ENCODE data around the gene WFDC2. TPM values are rescaled to one million over a fixed set of nuclear protein-coding genes. Genes with fewer than 3 reads are reported as not detected.

WFDC2 gene
- total RNA-seq, 4 donors from 2014 or later = not detected

DNA sequence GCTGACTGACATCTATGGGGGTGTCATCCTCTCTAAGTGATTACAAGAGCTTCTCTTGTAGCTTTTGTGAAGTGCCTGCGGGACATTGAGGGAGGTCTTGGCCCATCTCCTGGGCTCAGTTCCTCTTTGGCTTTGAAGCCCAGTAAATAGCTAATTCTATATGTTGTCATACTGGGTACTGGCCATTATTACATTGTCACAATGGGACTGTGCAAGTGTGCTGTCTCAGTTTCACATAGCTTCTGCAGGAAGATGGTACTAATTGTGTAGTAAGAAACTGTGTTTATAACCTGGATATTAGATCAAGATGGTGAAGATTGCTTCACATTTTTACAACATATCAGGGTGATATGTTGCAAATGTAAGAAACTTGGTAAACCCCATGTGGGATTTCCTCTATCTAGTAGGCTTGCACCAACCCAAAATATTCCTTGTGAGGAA is 26.0 kb downstream of the WFDC2 start:
- H3K4me3 ChIP-seq = no peak overlapping the region
- H3K27me3 ChIP-seq = peaks cover 0 to 2% (median 0%) of the 10 kb centered on the region in 3 donors
- H3K9me3 ChIP-seq = no peaks in the 10 kb centered on the region
- H3K36me3 ChIP-seq = no peaks in the 10 kb centered on the region
- TF ChIP-seq POLR2A (IDR thresholded peaks at IDR 0.05) = no peak
- TF ChIP-seq CTCF (IDR thresholded peaks at IDR 0.05 in 4 of 5, conservative IDR thresholded peaks at IDR 0.05 in 1 of 5) = no peak
- ATAC-seq (no peak), DNase-seq (no peak)
- H3K4me1 ChIP-seq = no peaks in the 10 kb centered on the region
- in situ Hi-C loops (cut with MboI; ENCODE audit: low sequenced_read_pairs in 4 of 4) = no loop called here
- intact Hi-C loops (cut with DNase I; ENCODE audit: low total_unique reads) = no loop called here
- H3K27ac ChIP-seq = no peak overlapping the region

DNA sequence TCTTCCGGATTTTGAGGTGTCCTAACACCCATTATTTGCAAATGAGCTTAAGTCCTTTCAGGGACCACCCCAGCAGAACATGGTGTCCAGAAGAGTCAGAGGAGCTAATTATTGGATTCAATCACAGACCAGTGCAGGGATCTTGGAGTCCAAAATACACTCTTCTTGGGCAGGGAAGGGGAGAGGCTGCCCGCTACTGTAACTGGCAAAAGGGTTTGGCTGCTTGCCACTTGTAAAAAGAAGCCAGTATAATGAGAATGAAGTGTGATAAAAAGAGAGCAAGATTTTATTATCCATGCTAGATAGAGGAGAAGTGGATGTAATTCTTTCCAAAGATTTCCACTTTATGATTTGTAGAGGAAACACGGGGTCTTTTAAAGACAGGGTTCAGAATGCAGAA is 26.6 kb downstream of the WFDC2 start:
- TF ChIP-seq POLR2A (IDR thresholded peaks at IDR 0.05) (no peak), CTCF (IDR thresholded peaks at IDR 0.05 in 4 of 5, conservative IDR thresholded peaks at IDR 0.05 in 1 of 5) (no peak)
- Histone ChIP-seq H3K4me1 (no peaks in the 10 kb centered on the region), H3K27ac (no peak overlapping the region), H3K36me3 (no peaks in the 10 kb centered on the region), H3K9me3 (no peaks in the 10 kb centered on the region), H3K4me3 (no peak overlapping the region), H3K27me3 (peaks cover 0 to 2% (median 0%) of the 10 kb centered on the region in 3 donors)
- in situ Hi-C loops (cut with MboI; ENCODE audit: low sequenced_read_pairs in 4 of 4) = no loop called here
- DNase-seq (no peak), ATAC-seq (no peak)
- intact Hi-C loops (cut with DNase I; ENCODE audit: low total_unique reads) = no loop called here

GRCh38 chr20:45497971-45498494 is 28.5 kb downstream of the WFDC2 start:
- no peaks in the 10 kb centered on the region for H3K9me3 ChIP-seq
- H3K36me3 ChIP-seq = no peaks in the 10 kb centered on the region
- in situ Hi-C loops (cut with MboI; ENCODE audit: low sequenced_read_pairs in 4 of 4) = no loop called here
- TF ChIP-seq CTCF (IDR thresholded peaks at IDR 0.05 in 4 of 5, conservative IDR thresholded peaks at IDR 0.05 in 1 of 5) = no peak
- TF ChIP-seq POLR2A (IDR thresholded peaks at IDR 0.05) = no peak
- DNase-seq = no peak
- H3K27me3 ChIP-seq = peaks cover 0 to 2% (median 0%) of the 10 kb centered on the region in 3 donors
- H3K4me1 ChIP-seq = no peaks in the 10 kb centered on the region
- ATAC-seq = no peak
- no peak overlapping the region for H3K4me3 ChIP-seq
- H3K27ac ChIP-seq = no peak overlapping the region
- intact Hi-C loops (cut with DNase I; ENCODE audit: low total_unique reads) = no loop called here

GRCh38 chr20:45500022-45500421 is 30.5 kb downstream of the WFDC2 start:
- no peaks in the 10 kb centered on the region for H3K4me1 ChIP-seq
- no peak overlapping the region for H3K27ac ChIP-seq
- no peaks in the 10 kb centered on the region for H3K9me3 ChIP-seq
- TF ChIP-seq POLR2A (IDR thresholded peaks at IDR 0.05) = no peak
- TF ChIP-seq CTCF (IDR thresholded peaks at IDR 0.05 in 4 of 5, conservative IDR thresholded peaks at IDR 0.05 in 1 of 5) = no peak
- DNase-seq (no peak), ATAC-seq (no peak)
- intact Hi-C loops (cut with DNase I; ENCODE audit: low total_unique reads) (no loop called here), in situ Hi-C loops (cut with MboI; ENCODE audit: low sequenced_read_pairs in 4 of 4) (loop anchor here in 1 of 4 donors (25.0 kb wide), 1 partner anchor 962 kb away; no protein-coding TSS in a partner anchor)
- peaks cover 0 to 2% (median 0%) of the 10 kb centered on the region in 3 donors for H3K27me3 ChIP-seq
- no peaks in the 10 kb centered on the region for H3K36me3 ChIP-seq
- H3K4me3 ChIP-seq = no peak overlapping the region

DNA sequence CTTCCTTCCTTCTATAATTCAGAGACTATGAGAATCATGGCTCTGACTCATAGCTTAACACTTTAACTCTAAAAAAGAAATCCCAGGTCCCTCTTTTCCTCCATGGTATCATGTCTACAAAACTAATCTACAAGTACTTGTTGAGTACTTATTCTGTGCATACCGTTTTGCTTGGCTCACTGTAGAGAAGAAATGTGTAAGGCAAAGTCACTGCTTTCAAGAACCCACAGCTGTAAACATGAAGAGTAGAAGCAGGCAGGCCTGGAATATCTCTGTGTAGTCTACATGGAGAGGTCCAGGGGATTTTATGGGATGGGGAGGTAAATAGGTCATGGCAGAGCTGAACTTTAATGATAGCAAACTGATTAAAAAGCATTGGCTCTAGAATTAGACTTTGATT is 32.0 kb downstream of the WFDC2 start:
- Histone ChIP-seq H3K4me1 (no peaks in the 10 kb centered on the region), H3K9me3 (no peaks in the 10 kb centered on the region), H3K27me3 (no peaks in the 10 kb centered on the region), H3K4me3 (no peak overlapping the region), H3K36me3 (no peaks in the 10 kb centered on the region), H3K27ac (no peak overlapping the region)
- in situ Hi-C loops (cut with MboI; ENCODE audit: low sequenced_read_pairs in 4 of 4) (loop anchor here in 1 of 4 donors (25.0 kb wide), 1 partner anchor 961 kb away; no protein-coding TSS in a partner anchor), intact Hi-C loops (cut with DNase I; ENCODE audit: low total_unique reads) (no loop called here)
- ATAC-seq (no peak), DNase-seq (no peak)
- TF ChIP-seq POLR2A (IDR thresholded peaks at IDR 0.05) = no peak
- no peak for TF ChIP-seq CTCF (IDR thresholded peaks at IDR 0.05 in 4 of 5, conservative IDR thresholded peaks at IDR 0.05 in 1 of 5)

All from gastrocnemius medialis (tissue), 4 donors.